HCT116 (cell line): ENCODE measurements around the gene FPR2.

Source experiments
- CEBPB ChIP-seq: IDR thresholded peaks from 2 replicates; pipeline ENCODE4 v1.6.1; 2012; ENCODE audit warnings: low read depth
- CTCF ChIP-seq, 3 experiments: fragments of 200-600 bp in 1 of 3; sonication (generic) in 1 of 3; IDR thresholded peaks in 2 of 3; conservative IDR thresholded peaks in 1 of 3; 2 replicates each; pipeline ENCODE4 v1.5.1; 2012 to 2017; ENCODE audit warnings: low read depth in 2 of 3, low read length in 2 of 3, antibody characterized with exemption in 1 of 3, borderline replicate concordance in 1 of 3, control low read depth in 1 of 3, mild to moderate bottlenecking in 1 of 3, mixed read lengths in 1 of 3, mixed run types in 1 of 3, moderate library complexity in 1 of 3; ENCODE audit not compliant: insufficient read depth in 1 of 3
- ELF1 ChIP-seq: IDR thresholded peaks from 2 replicates; pipeline ENCODE4 v1.6.1; 2012; ENCODE audit warnings: low read depth, borderline replicate concordance
- EZH2phosphoT487 ChIP-seq: fragments of 200-600 bp; IDR thresholded peaks from 2 replicates; pipeline ENCODE4 v1.6.1; 2018; ENCODE audit warnings: antibody characterized with exemption, borderline replicate concordance
- POLR2A ChIP-seq: IDR thresholded peaks from 2 replicates; pipeline ENCODE4 v1.7.0; 2011; ENCODE audit warnings: borderline replicate concordance; ENCODE audit not compliant: insufficient read depth, insufficient read length; ENCODE audit errors: extremely low read depth
- ZNF274 ChIP-seq: fragments of 200-500 bp; sonication (Bioruptor generic); IDR thresholded peaks from 2 replicates; pipeline ENCODE4 v1.6.1; 2014; ENCODE audit warnings: mild to moderate bottlenecking, low read depth, low read length, inconsistent platforms

GRCh38 chr19:51727349-51727880 lies 33.6 kb upstream of the FPR2 start:
- TF ChIP-seq POLR2A (no peak), CTCF (IDR thresholded peaks at IDR 0.05 in 2 of 3, conservative IDR thresholded peaks at IDR 0.05 in 1 of 3; ENCODE audit: borderline replicate concordance in 1 of 3, insufficient read depth in 1 of 3, low read depth in 2 of 3, low read length in 2 of 3) (no peak), CEBPB (no peak), EZH2phosphoT487 (no peak), ELF1 (no peak), ZNF274 (no peak)
